GM19438 (cell line): ENCODE data around the gene ZCCHC7.
A peak's percentile ranks its signal among the peaks of the same experiment; 100 is the strongest.
"Not testable (repeated sequence)": the region's sequence is repeated elsewhere in the genome, so short reads cannot be mapped to it uniquely, and the experiment has no call there.

Source experiments
- ATAC-seq: cut with Tn5 transposase; IDR thresholded peaks from one replicate; pipeline ENCODE4 v1.9.1; 2021; ENCODE audit warnings: low read depth; ENCODE audit not compliant: unreplicated experiment

Gene ZCCHC7

DNA sequence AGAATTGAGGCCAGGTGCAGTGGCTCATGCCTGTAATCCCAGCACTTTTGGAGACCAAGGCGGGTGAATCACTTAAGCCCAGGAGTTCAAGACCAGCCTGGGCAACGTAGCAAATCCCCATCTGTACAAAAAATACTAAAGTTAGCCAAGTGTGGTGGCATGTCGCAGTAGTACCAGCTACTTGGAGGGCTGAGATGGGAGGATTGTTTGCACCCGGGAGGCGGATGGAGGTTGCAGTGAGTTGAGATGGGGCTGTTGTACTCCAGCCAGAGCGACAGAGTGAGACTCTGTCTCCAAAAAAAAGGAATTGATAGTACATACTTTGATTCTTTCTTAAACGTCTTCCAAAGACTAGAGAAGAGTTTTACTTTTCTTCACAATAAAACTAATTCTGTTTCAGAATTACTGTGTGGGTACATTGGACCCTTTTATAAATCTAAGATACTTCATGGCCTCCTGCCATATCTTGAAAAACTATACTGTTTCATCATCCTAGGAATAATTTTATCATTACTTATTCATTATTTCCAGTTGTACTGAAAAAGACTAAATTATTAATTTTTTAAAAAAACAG, 170.1 kb downstream of the ZCCHC7 start:
- ATAC-seq = no peak

DNA sequence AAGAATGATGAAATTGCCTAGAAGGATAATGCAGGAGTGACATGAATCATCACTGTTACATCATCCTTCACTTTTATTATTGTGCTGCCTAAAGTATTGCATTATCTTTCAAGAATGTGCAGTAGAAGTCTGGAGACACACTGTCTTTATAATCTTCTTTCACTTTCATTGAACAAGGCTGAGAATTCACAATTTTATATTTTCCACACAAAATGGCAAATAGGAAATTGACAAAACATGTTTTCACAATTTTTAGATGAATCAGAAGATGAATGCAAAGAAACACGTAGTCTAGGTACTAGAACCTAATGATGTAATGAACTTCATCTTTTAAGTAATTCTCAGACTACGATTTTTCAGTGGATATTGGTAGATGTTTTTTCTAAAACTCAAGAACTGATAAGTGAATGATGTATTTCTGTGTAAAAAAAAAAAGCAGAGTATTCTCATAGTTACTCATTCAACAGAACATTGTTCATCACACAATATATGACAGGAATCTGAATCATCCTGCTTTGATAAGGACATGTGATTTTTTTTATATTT, 170.6 kb downstream of the ZCCHC7 start:
- no peak for ATAC-seq

DNA sequence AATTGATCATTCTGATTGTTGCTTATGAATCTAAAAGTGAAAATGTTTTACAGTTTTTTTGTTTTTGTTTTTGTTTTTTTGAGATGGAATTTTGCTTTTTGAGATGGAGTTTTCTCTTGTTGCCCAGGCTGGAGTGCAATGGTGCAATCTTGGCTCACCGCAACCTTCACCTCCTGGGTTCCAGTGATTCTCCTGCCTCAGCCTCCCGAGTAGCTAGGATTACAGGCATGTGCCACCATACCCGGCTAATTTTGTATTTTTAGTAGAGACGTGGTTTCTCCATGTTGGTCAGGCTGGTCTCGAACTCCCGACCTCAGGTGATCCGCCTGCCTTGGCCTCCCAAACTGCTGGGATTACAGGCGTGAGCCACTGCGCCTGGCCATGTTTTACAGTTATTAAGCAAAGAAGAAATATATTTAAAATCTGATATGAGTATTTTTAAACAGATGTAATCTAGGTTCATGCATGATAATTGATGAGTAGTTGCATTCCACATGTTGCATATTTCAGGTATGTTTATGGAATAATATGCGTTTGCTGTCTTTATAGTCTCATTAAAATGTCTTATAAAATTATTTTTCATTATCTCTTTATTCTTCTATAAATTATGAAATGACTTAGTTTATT, 171.4 kb downstream of the ZCCHC7 start:
- not testable (repeated sequence) for ATAC-seq

DNA sequence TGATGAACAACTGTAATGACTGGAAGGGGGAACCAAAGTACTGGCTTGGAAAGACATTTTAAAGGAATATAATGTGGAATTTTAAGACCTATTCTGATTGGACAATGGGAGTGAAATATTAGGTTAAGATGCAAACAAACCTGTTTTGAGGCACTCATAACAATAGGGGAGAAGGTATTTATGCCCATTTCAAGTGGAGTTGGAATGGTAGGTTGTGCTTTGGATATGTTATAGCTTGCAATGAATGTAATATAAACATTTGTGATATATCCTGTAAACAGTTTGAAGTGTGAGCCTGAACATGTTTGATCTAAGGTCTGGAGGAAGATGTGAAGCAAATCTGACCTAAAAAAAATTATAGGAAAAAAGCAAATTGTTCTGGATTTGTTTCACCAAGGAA, 172.5 kb downstream of the ZCCHC7 start:
- no peak for ATAC-seq

DNA sequence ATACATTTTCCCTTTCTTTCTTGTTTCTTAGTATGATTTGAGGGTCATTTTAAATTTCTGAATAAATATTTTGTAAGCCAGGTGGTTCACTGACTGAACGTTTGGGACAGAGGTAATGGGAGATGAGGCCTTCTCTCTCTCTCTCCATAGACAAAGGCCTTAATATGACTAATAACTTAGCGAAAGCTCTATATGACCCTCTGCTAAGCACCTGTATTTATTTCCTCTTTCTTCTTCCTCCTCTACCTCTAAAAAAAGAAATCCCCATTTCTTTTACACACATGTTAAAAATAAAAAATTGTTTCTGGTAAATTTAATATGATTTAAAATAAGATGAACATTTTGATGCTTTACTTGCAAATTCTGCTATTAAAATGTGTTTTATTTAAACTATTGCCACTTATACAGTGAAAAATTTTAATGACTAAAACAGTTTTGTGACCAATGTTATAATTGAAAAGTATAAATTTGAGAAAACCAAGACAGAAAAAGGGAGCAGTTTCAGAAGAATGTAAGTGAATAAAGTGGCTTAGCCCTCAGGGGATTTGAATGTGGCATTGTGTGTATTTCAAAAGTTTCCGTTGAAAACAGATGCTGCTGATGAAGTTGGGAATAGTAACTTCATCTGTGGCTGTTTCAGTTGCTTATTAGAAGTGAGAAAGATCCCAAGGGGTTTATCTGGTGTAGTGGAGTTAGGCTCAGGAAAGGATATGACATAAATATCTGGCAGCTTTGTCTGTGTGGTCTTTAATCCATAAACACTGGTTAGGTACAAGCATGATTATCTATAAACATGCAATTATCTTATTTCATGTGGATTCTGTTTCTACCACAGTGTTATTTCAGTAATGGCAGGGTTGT, 173.5 kb downstream of the ZCCHC7 start:
- peak; percentile 49 for ATAC-seq

DNA sequence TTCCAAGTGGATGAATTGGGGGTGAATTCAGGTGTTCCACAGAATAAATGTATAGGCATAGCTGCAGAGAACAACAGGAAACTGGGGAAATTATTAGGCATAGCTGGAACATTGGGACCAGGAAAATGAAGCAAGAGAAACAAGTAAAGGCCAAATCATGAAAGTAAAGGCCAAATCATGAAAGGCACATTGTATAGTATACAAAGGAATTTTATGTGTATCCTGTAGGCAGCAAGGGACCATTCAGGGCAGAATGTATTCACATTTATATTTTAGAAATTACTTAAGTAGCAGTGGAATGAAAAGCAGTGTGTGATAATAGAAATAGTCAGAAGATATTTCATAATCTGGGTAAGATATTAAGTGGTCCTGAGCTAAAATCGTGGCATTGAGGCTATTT, 174.8 kb downstream of the ZCCHC7 start:
- no peak for ATAC-seq

DNA sequence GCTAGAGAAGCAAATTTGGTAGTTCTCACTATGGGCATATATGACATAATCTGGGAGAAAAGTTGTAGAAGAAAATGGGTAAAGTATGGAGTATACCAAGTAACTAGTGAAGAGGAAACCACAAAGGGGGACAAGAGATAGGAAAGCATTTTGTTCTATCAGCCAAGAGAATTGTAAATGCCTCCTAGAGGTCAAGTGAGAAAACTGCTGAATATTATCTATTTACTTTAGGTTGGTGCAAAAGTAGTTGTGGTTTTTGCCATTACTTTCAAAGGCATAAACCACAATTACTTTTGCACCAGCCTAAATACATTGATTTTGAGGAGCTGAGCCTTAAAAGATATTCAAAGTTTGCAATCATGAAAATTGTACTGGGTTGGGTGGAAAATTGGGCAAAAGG, 175.4 kb downstream of the ZCCHC7 start:
- ATAC-seq = no peak

DNA sequence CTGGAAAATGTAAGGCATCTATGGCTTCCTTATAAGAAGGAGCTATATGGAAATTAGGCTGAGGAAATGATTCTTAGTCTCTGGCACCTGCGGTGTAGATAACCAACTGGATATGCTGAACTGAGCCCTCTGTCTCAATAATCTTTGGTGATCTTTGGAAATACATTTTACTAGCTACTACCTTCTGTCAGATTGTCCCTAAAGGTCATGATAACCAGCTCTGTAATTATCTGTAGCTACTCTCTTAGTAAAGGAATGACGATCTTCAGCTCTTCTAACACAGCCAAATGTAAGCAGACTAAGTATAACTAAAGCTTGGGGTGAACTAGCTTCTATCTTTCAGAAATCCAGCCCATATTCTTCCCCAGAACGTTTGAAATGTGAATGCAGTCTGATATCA, 177.2 kb downstream of the ZCCHC7 start:
- ATAC-seq = no peak

DNA sequence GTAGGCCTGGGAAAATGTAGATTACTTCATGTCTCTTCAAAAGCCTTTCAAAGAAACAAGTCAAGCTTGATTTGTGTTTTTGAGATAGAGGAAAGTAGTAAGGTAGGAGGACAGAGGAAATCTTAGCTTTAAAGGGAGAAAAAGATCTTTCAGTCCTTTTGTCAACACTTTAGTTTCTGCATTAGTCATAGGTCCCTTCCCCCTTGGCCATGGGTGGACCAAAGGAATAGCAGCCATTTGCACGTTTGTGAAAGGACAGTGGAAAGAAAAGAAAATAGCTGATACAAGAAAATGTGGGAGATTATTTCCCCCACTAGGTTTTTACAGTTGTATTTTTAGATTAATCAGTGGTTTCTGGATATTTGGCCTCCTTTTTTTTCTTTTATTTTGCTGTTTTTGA, 180.2 kb downstream of the ZCCHC7 start:
- no peak for ATAC-seq

DNA sequence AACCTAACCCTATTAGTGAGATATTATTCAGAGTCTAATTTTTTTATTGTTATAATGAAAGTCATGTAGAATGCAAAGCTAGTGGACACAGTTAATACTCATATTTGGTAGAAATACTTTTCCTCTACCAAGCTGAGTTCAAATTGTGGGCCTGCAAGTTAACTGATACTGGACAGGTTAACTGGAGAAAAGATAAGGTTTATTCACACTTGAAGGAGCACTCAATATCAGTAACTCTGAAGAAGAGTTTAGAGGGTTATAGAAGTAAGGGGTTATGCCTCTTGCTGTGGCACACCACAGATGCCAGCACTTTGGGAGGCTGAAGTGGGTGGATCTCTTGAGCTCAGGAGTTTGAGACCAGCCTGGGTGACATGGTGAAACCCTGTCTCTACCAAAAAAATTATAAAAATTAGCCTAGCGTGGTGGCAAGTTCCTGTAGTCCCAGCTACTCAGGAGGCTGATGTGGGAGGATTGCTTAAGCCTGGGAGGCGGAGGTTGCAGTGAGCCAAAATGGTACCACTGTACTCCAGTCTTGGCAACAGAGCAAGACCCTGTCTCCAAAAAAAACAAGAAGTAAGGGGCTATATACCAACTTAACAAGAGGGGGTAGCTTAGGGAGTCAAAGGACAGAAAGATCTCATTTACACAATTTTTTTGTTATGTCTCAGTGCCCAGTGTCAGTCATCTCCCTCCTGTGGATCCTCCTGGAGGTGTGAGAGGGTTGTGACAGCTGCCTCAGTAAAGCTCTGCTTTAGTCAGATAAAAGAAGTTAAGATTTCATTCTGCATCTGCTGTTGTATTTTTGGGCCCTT, 180.9 kb downstream of the ZCCHC7 start:
- ATAC-seq = no peak

DNA sequence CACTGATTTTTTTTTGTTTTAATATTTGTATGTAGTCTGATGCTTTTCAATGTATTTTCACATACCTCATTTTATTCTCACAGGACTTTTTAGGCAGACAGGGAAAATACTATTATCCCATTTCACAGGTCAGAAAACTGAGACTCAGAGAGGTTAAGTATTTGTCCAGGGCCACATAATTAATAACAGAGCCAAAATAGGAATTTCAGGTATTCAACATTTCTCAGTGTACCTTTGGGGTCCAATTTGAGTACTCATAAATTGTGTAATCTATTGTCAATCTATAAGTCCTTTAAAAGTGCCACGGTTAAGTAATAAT, 181.4 kb downstream of the ZCCHC7 start:
- ATAC-seq = no peak

DNA sequence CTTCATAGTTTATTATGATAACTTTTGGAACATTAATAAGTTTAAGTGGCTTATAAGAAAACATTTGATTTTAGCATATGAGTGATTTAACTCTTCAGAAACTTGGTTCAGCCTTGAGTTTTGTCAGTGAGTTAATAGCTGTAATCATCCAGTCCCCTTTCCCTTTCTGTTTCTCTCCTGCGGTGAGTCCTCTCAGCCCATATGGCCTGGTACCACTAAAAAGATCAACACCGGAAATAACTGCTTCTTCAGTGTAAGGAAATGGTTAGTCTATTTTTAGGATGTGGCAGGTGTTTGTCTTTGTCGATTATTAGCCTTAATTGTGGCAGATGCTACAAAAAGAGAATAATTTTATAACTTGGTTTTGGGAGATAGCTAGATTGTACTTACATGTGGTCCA, 181.9 kb downstream of the ZCCHC7 start:
- ATAC-seq = peak; percentile 85

DNA sequence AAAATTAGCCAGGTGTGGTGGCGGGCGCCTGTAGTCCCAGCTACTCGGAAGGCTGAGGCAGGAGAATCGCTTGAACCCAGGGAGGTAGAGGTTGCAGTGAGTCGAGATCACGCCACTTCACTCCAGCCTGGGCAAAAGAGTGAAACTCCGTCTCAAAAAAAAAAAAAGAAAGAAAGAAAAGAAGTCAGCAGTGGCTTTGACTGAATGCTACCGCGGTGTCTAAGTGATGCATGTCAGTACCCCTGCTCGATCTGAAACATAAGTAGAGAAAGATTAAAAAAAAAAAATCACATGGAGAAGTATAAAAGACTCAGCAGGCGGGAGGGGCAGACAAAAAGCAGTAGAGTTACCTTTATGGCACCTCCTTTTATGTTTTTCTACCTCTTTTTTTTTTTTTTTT, 182.9 kb downstream of the ZCCHC7 start:
- not testable (repeated sequence) for ATAC-seq

DNA sequence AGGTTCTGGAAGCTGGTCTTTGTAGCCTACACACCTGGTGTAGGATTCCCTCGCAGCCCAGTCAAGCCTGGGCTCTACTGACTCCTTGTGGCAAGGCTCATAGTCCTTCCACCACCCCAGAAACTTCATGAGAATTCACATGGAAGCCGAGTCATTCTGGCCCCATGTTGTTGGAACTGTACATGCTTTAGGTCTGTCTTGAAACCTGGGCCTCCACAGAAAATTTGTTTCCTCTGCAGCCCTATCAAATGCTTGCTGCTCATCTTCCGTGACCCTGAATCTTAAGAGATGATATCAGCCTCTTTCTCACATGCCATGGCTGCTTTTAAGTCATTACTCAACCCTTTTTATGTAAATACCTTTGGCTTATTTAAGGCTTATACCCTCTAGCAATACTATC, 188.8 kb downstream of the ZCCHC7 start:
- no peak for ATAC-seq

DNA sequence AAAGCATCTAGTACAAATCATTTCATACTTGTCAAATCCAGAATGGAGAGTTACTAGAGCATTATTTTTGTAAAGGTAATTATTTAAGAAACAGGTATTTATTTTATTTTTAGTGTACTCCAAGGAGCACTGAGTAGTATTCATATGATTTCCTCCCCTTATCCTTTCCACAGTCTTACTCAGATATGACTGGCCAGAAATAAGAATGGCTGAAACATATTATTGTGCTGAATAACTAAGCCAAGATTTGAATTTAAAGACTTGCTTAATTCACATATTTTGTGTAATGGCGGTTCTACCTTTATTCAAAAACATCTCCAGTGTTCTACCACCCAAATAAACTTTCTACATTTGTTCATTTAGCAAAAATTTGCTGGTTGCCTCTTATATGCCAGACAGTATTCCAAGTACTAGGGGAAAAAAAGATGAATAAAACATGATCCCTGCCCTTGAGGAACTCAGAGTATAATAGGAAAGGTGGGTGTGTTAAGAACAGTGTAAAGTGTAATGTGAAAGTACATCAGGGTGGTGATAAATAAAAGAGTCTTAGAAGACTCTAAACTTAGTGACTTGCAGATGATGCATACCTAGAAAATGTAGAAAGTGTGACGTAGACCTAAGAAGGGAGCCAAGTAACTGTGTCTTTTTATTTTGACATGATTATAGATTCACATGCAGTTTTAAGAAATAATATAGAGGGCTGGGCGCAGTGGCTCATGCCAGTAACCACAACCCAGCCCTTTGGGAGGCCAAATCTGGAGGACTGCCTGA, 191.7 kb downstream of the ZCCHC7 start:
- no peak for ATAC-seq

DNA sequence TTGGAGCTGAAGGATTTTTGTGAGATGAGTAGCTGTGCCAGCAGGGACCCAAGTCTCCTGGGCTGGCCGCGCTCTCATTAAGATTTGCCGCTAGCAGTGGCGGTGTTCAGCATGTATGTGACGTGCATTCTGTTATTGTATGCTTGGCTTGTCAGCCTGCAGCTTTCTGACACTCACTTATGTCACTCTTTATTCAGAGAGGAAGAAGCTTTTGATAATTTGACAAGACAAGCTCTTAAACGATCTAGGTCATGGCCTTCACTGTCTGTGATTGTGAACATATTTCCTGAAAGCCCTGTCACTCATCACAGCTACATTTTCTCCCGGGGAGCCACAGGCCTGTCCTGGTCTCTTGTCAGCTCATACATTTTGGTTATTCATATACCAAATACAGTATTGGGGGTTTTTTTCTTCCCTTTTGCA, 203.9 kb downstream of the ZCCHC7 start:
- peak; percentile 54 for ATAC-seq

DNA sequence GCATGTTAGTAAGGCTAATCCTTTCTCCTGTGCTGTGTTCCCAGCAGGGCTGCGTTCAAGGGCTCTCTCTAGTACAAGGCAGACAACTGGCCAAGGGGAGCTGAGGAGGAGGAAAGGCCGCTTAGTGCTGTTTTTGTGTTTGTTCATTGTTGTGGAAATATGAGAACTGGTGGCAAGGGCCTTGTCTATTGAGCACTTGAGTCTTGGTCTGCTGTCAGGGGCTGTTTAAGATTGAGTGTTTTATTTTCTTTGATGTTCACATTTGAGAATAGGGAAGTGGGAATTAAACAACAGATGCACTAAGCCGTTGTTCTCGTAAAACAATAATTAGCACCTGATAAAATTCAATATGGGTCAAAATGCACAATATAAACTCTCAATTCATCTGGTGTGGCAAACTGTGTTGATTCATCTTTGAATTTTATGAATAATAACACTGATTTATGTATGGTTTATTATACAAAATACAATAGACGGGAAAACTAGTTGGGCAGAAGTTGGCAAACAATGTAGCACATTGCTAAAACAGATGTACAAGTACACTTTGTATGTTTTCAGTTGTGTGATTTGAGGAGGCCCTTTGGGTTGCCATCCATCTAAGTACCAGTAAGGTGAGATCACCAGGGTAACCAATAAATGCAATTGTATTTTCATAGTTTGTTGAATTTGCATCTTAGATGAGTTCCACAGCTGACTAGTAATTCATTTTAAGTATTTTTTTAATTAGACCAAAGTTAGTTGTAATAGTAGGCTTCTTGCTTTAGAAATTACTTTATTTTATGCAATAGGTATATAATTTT, 204.5 kb downstream of the ZCCHC7 start:
- ATAC-seq = no peak

DNA sequence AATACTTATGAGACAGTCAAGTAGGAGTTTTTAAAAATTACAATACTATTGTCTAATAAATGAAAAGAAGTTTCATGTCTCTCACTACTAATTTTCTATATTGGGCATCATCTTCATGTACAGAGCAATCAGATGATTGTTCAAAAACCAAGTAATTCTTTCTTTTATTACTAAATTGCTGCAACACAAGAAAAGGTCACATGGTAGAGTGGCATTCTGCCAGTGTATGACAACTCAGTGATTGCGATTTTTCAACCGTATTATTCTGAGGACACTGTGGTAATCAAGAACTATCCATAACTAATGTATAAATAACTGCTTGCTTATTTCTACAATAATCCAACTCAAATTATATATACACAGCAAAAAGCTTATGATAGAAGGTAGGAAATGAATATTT, 205.4 kb downstream of the ZCCHC7 start:
- no peak for ATAC-seq

DNA sequence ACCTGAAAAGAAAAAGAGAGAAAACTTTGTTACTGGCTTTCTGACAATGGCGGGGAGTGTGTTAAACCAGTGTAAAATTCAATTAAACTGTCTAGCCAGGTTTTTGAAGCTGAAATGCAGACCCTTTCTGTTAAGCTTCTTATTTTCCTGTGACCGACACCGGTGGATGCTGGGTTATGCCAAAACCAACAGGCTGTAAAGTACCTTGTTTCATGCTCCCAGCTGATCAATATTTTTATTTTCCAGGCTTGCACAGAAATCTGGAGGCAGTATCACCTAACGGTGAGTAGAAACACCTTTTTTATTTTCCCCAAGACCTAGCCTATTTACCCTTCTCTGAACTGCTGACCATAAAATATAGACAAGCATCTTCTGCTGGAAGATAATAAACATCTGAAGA, 207.2 kb downstream of the ZCCHC7 start:
- no peak for ATAC-seq
